Osteoblast (primary cell): ENCODE results near the gene STAM2. TPM values are rescaled to one million over a fixed set of nuclear protein-coding genes. Genes with fewer than 3 reads are reported as not detected.
"Not testable (repeated sequence)": the region's sequence is repeated elsewhere in the genome, so short reads cannot be mapped to it uniquely, and the experiment has no call there.

Source experiments
- DNase-seq: peaks from one replicate; pipeline ENCODE4 v3.0.0; 2011; ENCODE audit warnings: low spot score, mixed read lengths; ENCODE audit not compliant: insufficient read length; ENCODE audit errors: missing footprints
- H2AFZ ChIP-seq: 2 replicates; pipeline ENCODE4 v1.6.0; 2011; ENCODE audit warnings: mild to moderate bottlenecking, low read length
- H3K27ac ChIP-seq: 2 replicates; pipeline ENCODE4 v1.5.1; 2011; ENCODE audit warnings: mild to moderate bottlenecking, low read depth, low read length, moderate library complexity
- H3K27me3 ChIP-seq: 2 replicates; pipeline ENCODE4 v1.6.0; 2012; ENCODE audit warnings: mild to moderate bottlenecking, control low read depth, inconsistent platforms, low read length, moderate library complexity; ENCODE audit not compliant: insufficient read depth
- H3K36me3 ChIP-seq: 2 replicates; pipeline ENCODE4 v1.5.1; 2011; ENCODE audit warnings: mild to moderate bottlenecking, low read length, control low read depth, moderate library complexity; ENCODE audit not compliant: insufficient read depth
- H3K4me1 ChIP-seq: 2 replicates; pipeline ENCODE4 v1.5.1; 2011; ENCODE audit warnings: mild to moderate bottlenecking, low read length, control low read depth, moderate library complexity; ENCODE audit not compliant: insufficient read depth
- H3K4me2 ChIP-seq: 2 replicates; pipeline ENCODE4 v1.6.0; 2011; ENCODE audit warnings: mild to moderate bottlenecking, low read length; ENCODE audit not compliant: insufficient read depth
- H3K4me3 ChIP-seq: fragments of 200-600 bp; sonication (generic); 3 replicates; pipeline ENCODE4 v1.5.1; 2012; ENCODE audit warnings: mild to moderate bottlenecking, low read length, inconsistent platforms; ENCODE audit not compliant: insufficient read depth
- H3K79me2 ChIP-seq: 2 replicates; pipeline ENCODE4 v1.6.0; 2012; ENCODE audit warnings: mild to moderate bottlenecking, low read length, control low read depth, inconsistent platforms; ENCODE audit not compliant: insufficient read depth
- H3K9me3 ChIP-seq: 2 replicates; pipeline ENCODE4 v1.5.1; 2011; ENCODE audit warnings: low read depth, low read length, control low read depth
- H4K20me1 ChIP-seq: 2 replicates; pipeline ENCODE4 v1.6.0; 2012; ENCODE audit warnings: mild to moderate bottlenecking, low read length, control low read depth; ENCODE audit not compliant: insufficient read depth
- total RNA-seq: library from RNA; depleted of rRNA; stranded (reverse); fragments of >200 nt; gene quantifications from 2 replicates; pipeline ENCODE4 v1.2.3, GENCODE V29; 2012
- TF ChIP-seq, protein P1 (sequence below): IDR thresholded peaks from 2 replicates; pipeline ENCODE4 v1.5.1; 2011; ENCODE audit warnings: mild to moderate bottlenecking, low read depth, low read length, moderate library complexity; ENCODE audit errors: extremely low read depth

Gene STAM2
- total RNA-seq, 1 donor: 52.5 TPM

DNA sequence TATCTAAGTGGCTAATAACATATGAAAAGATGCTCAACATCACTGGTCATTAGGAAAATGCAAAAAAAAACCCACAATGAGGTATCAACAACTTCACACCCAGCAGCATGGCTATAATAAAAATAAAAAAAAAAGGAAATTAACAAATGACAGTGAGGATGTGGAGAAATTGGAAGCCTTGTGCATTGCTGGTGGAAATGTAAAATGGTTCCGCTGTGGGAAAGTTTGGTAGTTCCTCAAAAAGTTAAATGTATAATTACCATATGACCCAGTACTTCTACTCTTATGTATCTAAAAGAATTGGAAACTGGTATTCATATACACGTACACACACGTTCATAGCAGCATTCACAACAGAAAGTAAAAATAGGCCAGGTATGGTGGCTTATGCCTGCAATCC lies 61.2 kb downstream of the STAM2 start:
- TF ChIP-seq, protein P1, sequence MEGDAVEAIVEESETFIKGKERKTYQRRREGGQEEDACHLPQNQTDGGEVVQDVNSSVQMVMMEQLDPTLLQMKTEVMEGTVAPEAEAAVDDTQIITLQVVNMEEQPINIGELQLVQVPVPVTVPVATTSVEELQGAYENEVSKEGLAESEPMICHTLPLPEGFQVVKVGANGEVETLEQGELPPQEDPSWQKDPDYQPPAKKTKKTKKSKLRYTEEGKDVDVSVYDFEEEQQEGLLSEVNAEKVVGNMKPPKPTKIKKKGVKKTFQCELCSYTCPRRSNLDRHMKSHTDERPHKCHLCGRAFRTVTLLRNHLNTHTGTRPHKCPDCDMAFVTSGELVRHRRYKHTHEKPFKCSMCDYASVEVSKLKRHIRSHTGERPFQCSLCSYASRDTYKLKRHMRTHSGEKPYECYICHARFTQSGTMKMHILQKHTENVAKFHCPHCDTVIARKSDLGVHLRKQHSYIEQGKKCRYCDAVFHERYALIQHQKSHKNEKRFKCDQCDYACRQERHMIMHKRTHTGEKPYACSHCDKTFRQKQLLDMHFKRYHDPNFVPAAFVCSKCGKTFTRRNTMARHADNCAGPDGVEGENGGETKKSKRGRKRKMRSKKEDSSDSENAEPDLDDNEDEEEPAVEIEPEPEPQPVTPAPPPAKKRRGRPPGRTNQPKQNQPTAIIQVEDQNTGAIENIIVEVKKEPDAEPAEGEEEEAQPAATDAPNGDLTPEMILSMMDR: no peak
- Histone ChIP-seq H3K4me3 (no peak overlapping the region), H3K9me3 (no peaks in the 10 kb centered on the region), H2AFZ (no peak overlapping the region), H4K20me1 (no peaks in the 10 kb centered on the region), H3K27me3 (no peaks in the 10 kb centered on the region), H3K4me2 (no peak overlapping the region), H3K27ac (no peak overlapping the region), H3K4me1 (no peaks in the 10 kb centered on the region), H3K36me3 (no peaks in the 10 kb centered on the region), H3K79me2 (no peaks in the 10 kb centered on the region)
- no peak for DNase-seq

DNA sequence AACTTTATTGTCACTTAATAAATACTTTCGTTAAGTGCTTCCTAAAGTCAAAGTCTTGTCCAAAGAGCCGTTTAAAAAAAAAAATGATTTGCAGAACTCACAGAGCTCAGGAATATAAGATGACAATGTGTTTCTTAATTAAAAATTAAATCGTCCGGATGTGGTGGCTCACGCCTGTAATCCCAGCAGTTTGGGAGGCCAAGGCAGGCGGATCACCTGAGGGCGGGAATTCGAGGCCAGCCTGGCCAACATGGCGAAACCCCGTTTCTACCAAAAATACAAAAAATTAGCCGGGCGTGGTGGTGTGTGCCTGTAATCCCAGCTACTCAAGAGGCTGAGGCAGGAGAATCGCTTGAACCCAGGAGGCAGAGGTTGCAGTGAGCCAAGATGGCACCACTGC lies 68.4 kb downstream of the STAM2 start:
- H4K20me1 ChIP-seq, H3K27me3 ChIP-seq, H3K4me3 ChIP-seq, H3K27ac ChIP-seq, DNase-seq, H3K4me1 ChIP-seq, H3K9me3 ChIP-seq, H3K4me2 ChIP-seq, H3K79me2 ChIP-seq, H2AFZ ChIP-seq, H3K36me3 ChIP-seq: not testable (repeated sequence)

DNA sequence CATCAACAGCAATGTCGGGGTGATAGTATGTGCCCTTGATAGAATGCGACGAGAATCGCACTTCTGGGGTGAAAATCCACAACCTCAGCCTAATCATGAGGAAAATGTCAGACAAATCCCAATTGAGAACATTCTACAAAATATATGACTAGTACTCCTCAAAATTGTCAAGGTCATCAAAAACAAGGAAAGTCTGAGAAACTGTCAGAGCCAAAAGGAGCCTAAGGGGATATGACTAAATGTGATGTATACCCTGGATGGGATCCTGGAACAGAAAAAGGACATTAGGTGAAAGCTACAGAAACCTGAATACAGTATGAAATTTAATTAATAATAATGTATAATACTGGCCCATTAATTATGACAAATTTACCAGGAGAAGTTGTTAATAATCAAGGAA lies 69.1 kb downstream of the STAM2 start:
- Histone ChIP-seq H3K4me1 (no peaks in the 10 kb centered on the region), H4K20me1 (no peaks in the 10 kb centered on the region), H3K36me3 (no peaks in the 10 kb centered on the region), H3K27me3 (peaks cover 9% of the 10 kb centered on the region), H3K27ac (no peak overlapping the region), H2AFZ (no peak overlapping the region), H3K9me3 (no peaks in the 10 kb centered on the region), H3K79me2 (no peaks in the 10 kb centered on the region), H3K4me2 (no peak overlapping the region), H3K4me3 (no peak overlapping the region)
- no peak for DNase-seq
- TF ChIP-seq, protein P1: no peak

DNA sequence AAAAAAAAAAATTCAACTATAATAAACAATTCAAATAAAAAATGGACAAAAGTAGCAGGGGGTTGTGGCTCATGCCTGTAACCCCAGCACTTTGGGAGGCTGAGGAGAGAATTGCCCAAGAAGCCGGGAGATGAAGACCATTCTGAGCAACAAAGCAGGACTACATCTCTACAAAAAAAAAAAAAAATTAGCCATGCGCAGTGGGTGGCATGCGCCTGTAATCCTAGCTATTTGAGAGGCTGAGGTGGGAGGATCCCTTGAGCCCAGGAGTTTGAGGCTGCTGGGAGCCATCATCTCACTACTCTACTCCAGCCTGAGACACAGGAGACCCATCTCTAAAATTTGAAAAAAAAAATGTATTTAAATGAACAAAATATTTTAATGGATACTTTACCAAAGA lies 72.3 kb downstream of the STAM2 start:
- no peak overlapping the region for H2AFZ ChIP-seq
- TF ChIP-seq, protein P1: no peak

More for the DNA sequence above, 72.3 kb downstream of the STAM2 start:
- no peaks in the 10 kb centered on the region for H3K36me3 ChIP-seq
- no peak overlapping the region for H3K27ac ChIP-seq
- H4K20me1 ChIP-seq: no peaks in the 10 kb centered on the region
- DNase-seq: no peak
- no peaks in the 10 kb centered on the region for H3K4me1 ChIP-seq
- H3K4me3 ChIP-seq: no peak overlapping the region
- H3K4me2 ChIP-seq: no peak overlapping the region
- peaks cover 40% of the 10 kb centered on the region for H3K27me3 ChIP-seq
- no peaks in the 10 kb centered on the region for H3K79me2 ChIP-seq
- no peaks in the 10 kb centered on the region for H3K9me3 ChIP-seq
